ENCODE data around the gene SLC25A47. TPM values are rescaled to one million over a fixed set of nuclear protein-coding genes. Genes with fewer than 3 reads are reported as not detected.

The SLC25A47 gene
- total and polyA plus RNA-seq, 2 donors (not counting 3 experiments of a cell fraction or from before 2014, with no cell fraction given) = not detected

GRCh38 chr14:100325958-100326357, 2.8 kb downstream of the SLC25A47 start:
- dilution Hi-C loops (cut with MboI; ENCODE audit: extremely low pct_ligation_motif_present, low sequenced_read_pairs) = no loop called here
- CTCF ChIA-PET = no interaction called here
- Histone ChIP-seq H3K79me2 (ENCODE audit: control insufficient read depth, insufficient read depth, low read length) (no peaks in the 10 kb centered on the region), H3K9me3 (replicated peaks; ENCODE audit: control insufficient read depth, insufficient read depth, low read length) (no peaks in the 10 kb centered on the region), H4K20me1 (replicated peaks; ENCODE audit: control insufficient read depth, extremely low read depth, insufficient read depth, low read length) (no peaks in the 10 kb centered on the region), H3K27ac (ENCODE audit: insufficient read depth, low read depth, low read length) (no peak overlapping the region), H3K36me3 (ENCODE audit: control insufficient read depth in 2 of 2, extremely low read depth in 1 of 2, insufficient read depth in 2 of 2, low read length in 2 of 2) (no peaks in the 10 kb centered on the region), H3K9me1 (replicated peaks; ENCODE audit: control insufficient read depth, extremely low read depth, insufficient read depth, low read length) (no peaks in the 10 kb centered on the region), H3K4me2 (ENCODE audit: insufficient read depth, low read length) (no peak overlapping the region), H3K4me3 (replicated peaks in 1 of 3; ENCODE audit: insufficient read depth in 1 of 3, low read depth in 1 of 3, low read length in 3 of 3) (no peak overlapping the region), H3K4me1 (ENCODE audit: control insufficient read depth, extremely low read depth, insufficient read depth, low read length) (no peaks in the 10 kb centered on the region), H3K27me3 (ENCODE audit: control insufficient read depth in 2 of 2, insufficient read depth in 2 of 2, low read length in 2 of 2) (no peaks in the 10 kb centered on the region), H2AFZ (ENCODE audit: low read depth, low read length) (no peak overlapping the region), H3K9ac (replicated peaks; ENCODE audit: extremely low read depth, insufficient read depth, low read length) (no peak overlapping the region)
- intact Hi-C loops (cut with micrococcal nuclease) = no loop called here
- no peak for DNase-seq (ENCODE audit: low read depth, low spot score)
- no peak for TF ChIP-seq CTCF (IDR thresholded peaks at IDR 0.05; ENCODE audit: extremely low read depth in 1 of 2, insufficient read depth in 1 of 2, low read depth in 1 of 2, low read length in 2 of 2)
- TF ChIP-seq MAX (IDR thresholded peaks at IDR 0.05; ENCODE audit: insufficient read depth, insufficient read length) = no peak
- BruUV-seq (replicated peaks) = no TSS peak
- POLR2A ChIA-PET = no interaction called here
- no peak for FAIRE-seq

DNA sequence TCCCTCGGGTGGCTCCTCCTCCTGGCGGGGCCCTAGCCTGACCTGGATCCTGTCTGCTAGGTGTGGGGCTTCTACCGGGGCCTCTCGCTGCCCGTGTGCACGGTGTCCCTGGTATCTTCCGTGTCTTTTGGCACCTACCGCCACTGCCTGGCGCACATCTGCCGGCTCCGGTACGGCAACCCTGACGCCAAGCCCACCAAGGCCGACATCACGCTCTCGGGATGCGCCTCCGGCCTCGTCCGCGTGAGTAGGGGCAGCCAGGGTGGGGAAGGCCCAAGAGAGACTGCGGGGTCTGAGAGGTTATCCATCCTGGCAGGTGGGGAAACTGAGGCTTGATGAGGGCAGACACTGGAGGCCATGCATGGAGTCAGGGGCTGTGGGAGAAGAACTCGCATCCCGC, 4.0 kb downstream of the SLC25A47 start:
- Histone ChIP-seq H3K27ac (ENCODE audit: insufficient read depth, low read depth, low read length) (no peak overlapping the region), H2AFZ (ENCODE audit: low read depth, low read length) (no peak overlapping the region), H3K9ac (replicated peaks; ENCODE audit: extremely low read depth, insufficient read depth, low read length) (no peak overlapping the region), H3K27me3 (ENCODE audit: control insufficient read depth in 2 of 2, insufficient read depth in 2 of 2, low read length in 2 of 2) (no peaks in the 10 kb centered on the region), H3K4me1 (ENCODE audit: control insufficient read depth, extremely low read depth, insufficient read depth, low read length) (no peaks in the 10 kb centered on the region), H3K9me3 (replicated peaks; ENCODE audit: control insufficient read depth, insufficient read depth, low read length) (no peaks in the 10 kb centered on the region), H4K20me1 (replicated peaks; ENCODE audit: control insufficient read depth, extremely low read depth, insufficient read depth, low read length) (no peaks in the 10 kb centered on the region), H3K4me2 (ENCODE audit: insufficient read depth, low read length) (no peak overlapping the region), H3K9me1 (replicated peaks; ENCODE audit: control insufficient read depth, extremely low read depth, insufficient read depth, low read length) (no peaks in the 10 kb centered on the region), H3K79me2 (ENCODE audit: control insufficient read depth, insufficient read depth, low read length) (no peaks in the 10 kb centered on the region), H3K4me3 (replicated peaks in 1 of 3; ENCODE audit: insufficient read depth in 1 of 3, low read depth in 1 of 3, low read length in 3 of 3) (no peak overlapping the region), H3K36me3 (ENCODE audit: control insufficient read depth in 2 of 2, extremely low read depth in 1 of 2, insufficient read depth in 2 of 2, low read length in 2 of 2) (no peaks in the 10 kb centered on the region)
- no TSS peak for BruUV-seq (replicated peaks)
- ChIA-PET CTCF (interaction anchor here (1.0 kb wide), 1 partner anchor 57 kb away, joined by 3 read pairs; no protein-coding TSS in a partner anchor), POLR2A (no interaction called here)
- intact Hi-C loops (cut with micrococcal nuclease) (no loop called here), dilution Hi-C loops (cut with MboI; ENCODE audit: extremely low pct_ligation_motif_present, low sequenced_read_pairs) (no loop called here)
- no peak for DNase-seq (ENCODE audit: low read depth, low spot score)
- FAIRE-seq = no peak
- TF ChIP-seq POLR2A (IDR thresholded peaks at IDR 0.05; ENCODE audit: low read depth, low read length) (no peak), EZH2 (IDR thresholded peaks at IDR 0.05; ENCODE audit: borderline replicate concordance, low read depth, low read length, severe bottlenecking) (no peak), POLR2AphosphoS5 (IDR thresholded peaks at IDR 0.05; ENCODE audit: insufficient read depth, low read depth, low read length) (no peak), GATA2 (IDR thresholded peaks at IDR 0.05; ENCODE audit: insufficient read depth, insufficient read length, low read depth, low read length) (no peak), MYC (IDR thresholded peaks at IDR 0.05; ENCODE audit: low read depth, low read length) (no peak), JUN (IDR thresholded peaks at IDR 0.05; ENCODE audit: borderline replicate concordance, insufficient read depth, insufficient read length, low read depth) (no peak), FOS (IDR thresholded peaks at IDR 0.05; ENCODE audit: borderline replicate concordance, insufficient read depth, low read length) (no peak), MAX (IDR thresholded peaks at IDR 0.05; ENCODE audit: insufficient read depth, insufficient read length) (no peak), CTCF (IDR thresholded peaks at IDR 0.05; ENCODE audit: extremely low read depth in 1 of 2, insufficient read depth in 1 of 2, low read depth in 1 of 2, low read length in 2 of 2) (no peak)
